ENCODE measurements around the gene AP5Z1. TPM values are rescaled to one million over a fixed set of nuclear protein-coding genes. Genes with fewer than 3 reads are reported as not detected.

The AP5Z1 gene
- total and polyA plus RNA-seq, 2 of the 4 experiments (the other 2 are of a cell fraction) = 9.7 to 38.7 TPM

DNA sequence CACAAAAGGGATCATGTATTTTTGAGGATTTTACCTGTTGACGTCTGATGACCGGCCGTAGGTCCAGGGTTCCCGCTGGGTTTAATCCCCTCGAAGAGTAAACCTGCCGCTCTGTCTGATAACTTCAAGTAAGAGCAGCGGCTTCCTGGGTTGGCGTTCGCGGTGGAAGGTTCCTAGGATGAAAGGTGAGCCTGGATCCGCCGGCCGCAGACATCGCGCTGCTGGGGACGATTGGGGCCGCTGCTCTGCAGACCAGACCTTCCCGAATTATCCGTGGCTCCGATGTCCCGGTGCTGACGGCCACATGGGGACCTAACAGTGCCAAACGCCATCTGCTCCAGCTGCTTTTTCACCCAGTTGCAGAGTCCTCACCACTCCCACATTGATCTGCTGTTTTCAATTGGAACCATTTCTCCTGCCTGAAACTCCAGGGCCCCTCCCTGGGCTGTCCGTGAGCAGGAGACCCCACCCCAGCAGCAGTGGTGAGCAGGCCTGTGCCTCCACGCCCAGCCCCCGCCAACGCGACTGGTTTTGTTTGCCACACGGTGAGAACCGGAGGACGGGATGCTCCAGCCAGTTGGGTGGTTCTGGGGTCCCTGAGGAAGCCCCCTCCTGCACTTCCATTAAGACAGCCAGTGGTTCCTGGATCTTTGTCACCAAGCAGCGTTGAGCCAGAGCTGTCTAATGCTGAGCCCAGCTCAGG, 12.2 kb upstream of the AP5Z1 start:
- intact Hi-C loops (cut with micrococcal nuclease) (no loop called here), in situ Hi-C loops (cut with MboI; ENCODE audit: low sequenced_read_pairs) (loop anchor here (25.0 kb wide), 1 partner anchor 1901 kb away; no protein-coding TSS in a partner anchor), dilution Hi-C loops (cut with HindIII; ENCODE audit: low sequenced_read_pairs, unreplicated experiment) (no loop called here)
- Histone ChIP-seq H3K4me1 (ENCODE audit: control insufficient read depth, insufficient read depth, low read length) (no peaks in the 10 kb centered on the region), H3K79me1 (ENCODE audit: low read depth in 1 of 2, low read length in 2 of 2) (peaks cover 3 to 36% of the 10 kb centered on the region in 2 experiments; a peak in 3 of 4 replicates), H2AFZ (replicated peaks; ENCODE audit: low read length, poor library complexity) (no peak overlapping the region), H4K8ac (ENCODE audit: low read depth in 2 of 2, low read length in 2 of 2) (no peak overlapping the region), H3K14ac (replicated peaks; ENCODE audit: low read depth, low read length) (no peak overlapping the region), H3K9ac (ENCODE audit: low read depth, low read length) (no peak overlapping the region), H3K9me3 (ENCODE audit: control insufficient read depth, insufficient read depth, low read length) (no peaks in the 10 kb centered on the region), H3K36me3 (ENCODE audit: control insufficient read depth, insufficient read depth, low read length) (peaks cover 82% of the 10 kb centered on the region), H3K56ac (ENCODE audit: extremely low read depth, insufficient read depth, low read length) (no peak overlapping the region), H2AK5ac (ENCODE audit: low read depth, low read length) (no peak overlapping the region), H4K91ac (ENCODE audit: insufficient read depth, low read depth, low read length) (no peak overlapping the region), H3K18ac (ENCODE audit: low read depth, low read length) (no peak overlapping the region), H3K4me3 (ENCODE audit: insufficient read depth, low read depth, low read length) (no peak overlapping the region), H2BK20ac (ENCODE audit: low read depth, low read length) (no peak overlapping the region), H2AK9ac (replicated peaks; ENCODE audit: low read depth, low read length, poor library complexity) (no peak overlapping the region), H3K4me2 (ENCODE audit: low read depth, low read length) (no peak overlapping the region), H3K27me3 (ENCODE audit: control insufficient read depth, insufficient read depth, low read length) (no peaks in the 10 kb centered on the region), H3K27ac (ENCODE audit: insufficient read depth, low read length) (no peak overlapping the region), H2BK120ac (ENCODE audit: low read depth, low read length) (no peak overlapping the region), H2BK5ac (ENCODE audit: low read depth, low read length, poor library complexity, severe bottlenecking) (no peak overlapping the region), H3K23ac (ENCODE audit: low read depth, low read length) (no peak overlapping the region), H4K5ac (ENCODE audit: low read depth, low read length) (no peak overlapping the region), H3K9me1 (ENCODE audit: insufficient read depth, low read length) (no peaks in the 10 kb centered on the region), H2BK15ac (ENCODE audit: low read depth, low read length) (no peak overlapping the region), H3K4ac (ENCODE audit: low read depth, low read length) (no peak overlapping the region), H4K20me1 (ENCODE audit: insufficient read depth, low read length) (peaks cover 15% of the 10 kb centered on the region)
- TF ChIP-seq FOS (IDR thresholded peaks at IDR 0.05; ENCODE audit: low read depth, low read length) (no peak), SMC3 (IDR thresholded peaks at IDR 0.05; ENCODE audit: low read depth, low read length) (no peak), BHLHE40 (IDR thresholded peaks at IDR 0.05; ENCODE audit: low read depth, low read length) (no peak), MXI1 (IDR thresholded peaks at IDR 0.05; ENCODE audit: borderline replicate concordance, low read depth, low read length) (no peak)
- POLR2A ChIA-PET (ENCODE audit: unreplicated experiment) = no interaction called here
- CTCF ChIA-PET = no interaction called here
- no peak for ATAC-seq (ENCODE audit: low read depth)
- DNase-seq = no peak
- no TSS peak for BruUV-seq (replicated peaks)
- WGBS, 2 experiments (ENCODE audit: extremely low coverage in 2 of 2, insufficient read length in 1 of 2) = 95% methylated on average over 21 of the region's 32 CpGs; no CpG with 5 or more reads in 1 of the 2 experiments
